ENCODE data around the gene NEK4. TPM values are rescaled to one million over a fixed set of nuclear protein-coding genes. Genes with fewer than 3 reads are reported as not detected.
A peak's percentile ranks its signal among the peaks of the same experiment; 100 is the strongest.

The NEK4 gene
- total and polyA plus RNA-seq, 4 donors = 5.4 to 28.7 (median 15.4) TPM

- WGBS = 84% methylated on average over 7 of the region's 7 CpGs
- DNase-seq (ENCODE audit: low spot score) = no peak
- H3K9ac ChIP-seq (ENCODE audit: low read depth in 1 of 2, low read length in 2 of 2) = no peak overlapping the region
- peaks cover 4 to 38% (median 27%) of the 10 kb centered on the region in 4 donors for H3K36me3 ChIP-seq (ENCODE audit: control insufficient read depth in 4 of 4, insufficient read depth in 3 of 4, low read depth in 1 of 4, low read length in 3 of 4)
- H3K4me1 ChIP-seq (ENCODE audit: control insufficient read depth in 4 of 4, insufficient read depth in 4 of 4, low read length in 3 of 4) = peaks cover 17 to 87% (median 69%) of the 10 kb centered on the region in 4 donors
- H3K27me3 ChIP-seq (ENCODE audit: control insufficient read depth in 4 of 4, insufficient read depth in 4 of 4, low read length in 3 of 4) = no peaks in the 10 kb centered on the region
- peak overlapping the region in 1 of 2 donors; percentile 8 for H3K27ac ChIP-seq (ENCODE audit: low read depth in 1 of 2, low read length in 2 of 2)
- H3K4me3 ChIP-seq (ENCODE audit: low read depth in 1 of 3, low read length in 3 of 3) = no peak overlapping the region
- peak in 1 of 2 donors; percentile 10 for TF ChIP-seq HNF4A (conservative IDR thresholded peaks at IDR 0.05)
- TF ChIP-seq JUND (IDR thresholded peaks at IDR 0.05) = no peak
- H3K9me3 ChIP-seq (ENCODE audit: control insufficient read depth in 4 of 4, low read length in 3 of 4) = no peaks in the 10 kb centered on the region
Measured at GRCh38 chr3:52790337-52790736, 19.6 kb upstream of the NEK4 start.

GRCh38 chr3:52789746-52790040 lies 19.0 kb upstream of the NEK4 start:
- no peak overlapping the region for H3K9ac ChIP-seq (ENCODE audit: low read depth in 1 of 2, low read length in 2 of 2)
- H3K9me3 ChIP-seq (ENCODE audit: control insufficient read depth in 4 of 4, low read length in 3 of 4) = no peaks in the 10 kb centered on the region
- peak overlapping the region; percentile 8 to 26 for H3K27ac ChIP-seq (ENCODE audit: low read depth in 1 of 2, low read length in 2 of 2)
- H3K4me3 ChIP-seq (ENCODE audit: low read depth in 1 of 3, low read length in 3 of 3) = no peak overlapping the region
- H3K27me3 ChIP-seq (ENCODE audit: control insufficient read depth in 4 of 4, insufficient read depth in 4 of 4, low read length in 3 of 4) = no peaks in the 10 kb centered on the region
- WGBS = 73% methylated on average over 6 of the region's 6 CpGs
- DNase-seq (ENCODE audit: low spot score) = no peak
- peaks cover 4 to 42% (median 30%) of the 10 kb centered on the region in 4 donors for H3K36me3 ChIP-seq (ENCODE audit: control insufficient read depth in 4 of 4, insufficient read depth in 3 of 4, low read depth in 1 of 4, low read length in 3 of 4)
- TF ChIP-seq ATF3 (IDR thresholded peaks at IDR 0.05) = no peak
- TF ChIP-seq SP1 (IDR thresholded peaks at IDR 0.05) = no peak
- no peak for TF ChIP-seq JUND (IDR thresholded peaks at IDR 0.05)
- TF ChIP-seq REST (IDR thresholded peaks at IDR 0.05) = no peak
- no peak for TF ChIP-seq CTCF (IDR thresholded peaks at IDR 0.05; ENCODE audit: low read depth, low read length, missing input control)
- no peak for TF ChIP-seq YY1 (IDR thresholded peaks at IDR 0.05)
- no peak for TF ChIP-seq HNF4G (IDR thresholded peaks at IDR 0.05)
- no peak for TF ChIP-seq HNF4A (conservative IDR thresholded peaks at IDR 0.05)
- no peak for TF ChIP-seq EGR1 (IDR thresholded peaks at IDR 0.05; ENCODE audit: low read depth in 2 of 2)
- TF ChIP-seq MAX (IDR thresholded peaks at IDR 0.05) = no peak
- no peak for TF ChIP-seq RAD21 (IDR thresholded peaks at IDR 0.05)
- no peak for TF ChIP-seq FOXA2 (IDR thresholded peaks at IDR 0.05)
- no peak for TF ChIP-seq GABPA (IDR thresholded peaks at IDR 0.05 in 1 of 2, conservative IDR thresholded peaks at IDR 0.05 in 1 of 2)
- H3K4me1 ChIP-seq (ENCODE audit: control insufficient read depth in 4 of 4, insufficient read depth in 4 of 4, low read length in 3 of 4) = peaks cover 20 to 93% (median 75%) of the 10 kb centered on the region in 4 donors
